NCI-H1930 (cell line): ENCODE data around the gene COPE.
"Not testable (repeated sequence)": the region's sequence is repeated elsewhere in the genome, so short reads cannot be mapped to it uniquely, and the experiment has no call there.

Experiments used
- DNase-seq, 2 experiments: peaks; one replicate each; lab custom pipeline; 2025; lab: John Stamatoyannopoulos, UW

The COPE gene

GRCh38 chr19:18919086-18919899 is at the start of gene COPE, which contains the start of gene DDX49:
Gene COPE, minus strand, starts transcription at chr19:18919387. Its CDS starts 39 bp downstream, at chr19:18919348.
Gene DDX49, plus strand, starts transcription at chr19:18919715. Its CDS starts 27 bp downstream, at chr19:18919742.
- DNase-seq = peak; percentile 92 to 93

- DNase-seq = no peak
Measured at GRCh38 chr19:18967358-18968146, 48.4 kb upstream of the COPE start.

GRCh38 chr19:18966307-18966706 is 47.1 kb upstream of the COPE start:
- DNase-seq = no peak

- DNase-seq = no peak
Measured at GRCh38 chr19:18964121-18964520, 44.9 kb upstream of the COPE start.

GRCh38 chr19:18961767-18962620 is 42.8 kb upstream of the COPE start:
- peak; percentile 10 to 12 for DNase-seq

- no peak for DNase-seq
Measured at GRCh38 chr19:18960370-18960769, 41.2 kb upstream of the COPE start.

DNA sequence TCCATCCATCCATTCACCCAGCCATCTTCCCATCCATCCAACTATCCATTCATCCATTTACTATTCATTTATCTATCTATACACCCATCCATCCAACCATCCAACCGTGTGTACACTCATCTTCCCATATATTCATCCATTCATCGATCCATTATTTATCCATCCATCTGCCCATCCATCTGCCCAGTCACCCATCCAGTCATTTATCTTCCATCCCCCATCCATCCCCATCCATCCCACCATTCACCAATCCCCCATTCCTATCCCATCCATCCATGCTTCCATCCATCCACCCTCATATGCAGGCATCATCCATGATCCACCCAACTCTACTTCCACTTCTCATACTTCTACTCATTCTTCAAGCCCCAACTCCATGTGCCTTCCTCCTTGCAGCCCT is 35.9 kb upstream of the COPE start:
- DNase-seq = no peak

GRCh38 chr19:18954094-18954493 is 34.9 kb upstream of the COPE start:
- no peak for DNase-seq

DNA sequence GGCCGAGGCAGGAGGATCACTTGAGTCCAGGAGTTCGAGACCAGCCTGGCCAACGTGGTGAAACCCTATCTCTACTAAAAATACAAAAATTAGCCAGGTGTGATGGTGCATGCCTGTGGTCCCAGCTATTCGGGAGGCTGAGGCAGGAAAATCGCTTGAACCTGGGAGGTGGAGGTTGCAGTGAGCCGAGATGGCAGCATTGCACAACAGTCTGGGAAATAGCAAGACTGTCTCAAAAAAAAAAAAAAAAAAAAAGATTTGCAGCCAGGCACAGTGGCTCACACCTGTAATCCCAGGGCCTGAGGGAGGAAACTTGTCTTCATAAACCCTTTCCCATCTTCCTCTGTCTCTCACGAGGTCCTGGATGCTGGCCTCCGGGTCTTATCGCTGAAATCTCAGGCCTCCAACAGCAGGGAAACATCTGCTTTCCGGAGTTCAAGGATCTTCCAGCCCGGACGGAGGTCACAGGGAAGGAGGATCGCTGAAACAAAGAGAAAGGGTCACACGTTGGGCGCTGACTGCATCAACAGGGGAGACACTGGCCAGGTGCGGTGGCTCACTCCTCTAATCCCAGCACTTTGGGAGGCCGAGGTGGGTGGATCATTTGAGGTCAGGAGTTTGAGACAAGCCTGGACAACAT is 33.3 kb upstream of the COPE start:
- not testable (repeated sequence) for DNase-seq

- no peak for DNase-seq
Measured at GRCh38 chr19:18951721-18952281, 32.6 kb upstream of the COPE start.

- no peak for DNase-seq
Measured at GRCh38 chr19:18949858-18950257, 30.7 kb upstream of the COPE start.

- DNase-seq = no peak
Measured at GRCh38 chr19:18948976-18949356, 29.8 kb upstream of the COPE start.

- DNase-seq = no peak
Measured at GRCh38 chr19:18948075-18948975, 29.1 kb upstream of the COPE start.

- DNase-seq = no peak
Measured at GRCh38 chr19:18946918-18947317, 27.7 kb upstream of the COPE start.

GRCh38 chr19:18946335-18946734 is 27.1 kb upstream of the COPE start:
- DNase-seq = no peak

DNA sequence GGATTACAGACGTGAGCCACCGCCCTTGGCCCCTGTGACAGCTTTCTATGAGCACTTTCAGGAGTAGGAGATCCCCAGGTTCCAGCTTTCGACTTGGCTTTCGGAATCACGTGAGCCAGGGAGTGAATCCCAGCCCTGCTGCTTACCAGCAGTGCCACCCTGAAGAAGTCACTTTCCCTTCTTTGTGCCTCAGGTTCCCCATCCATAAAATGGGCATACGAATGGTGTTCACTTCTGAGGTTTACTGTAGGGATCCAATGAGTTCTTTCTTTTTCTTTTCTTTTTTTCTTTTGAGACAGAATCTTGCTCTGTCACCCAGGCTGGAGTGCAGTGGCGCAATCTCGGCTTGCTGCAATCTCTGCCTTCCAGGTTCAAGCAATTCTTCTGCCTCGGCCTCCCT is 26.1 kb upstream of the COPE start:
- DNase-seq = no peak

GRCh38 chr19:18943465-18943864 is 24.3 kb upstream of the COPE start:
- DNase-seq = no peak

GRCh38 chr19:18942692-18943091 is 23.5 kb upstream of the COPE start:
- no peak for DNase-seq

GRCh38 chr19:18941628-18942354 is 22.6 kb upstream of the COPE start:
- no peak for DNase-seq
